GM06990 (cell line): Measurements from ENCODE around the gene MLLT10.
"Not testable (repeated sequence)": the region's sequence is repeated elsewhere in the genome, so short reads cannot be mapped to it uniquely, and the experiment has no call there.

ENCODE experiments used
- DNase-seq: peaks from one replicate; pipeline ENCODE4 v3.0.0-alpha.2; 2011; ENCODE audit not compliant: insufficient read length; ENCODE audit errors: extremely low read depth
- H3K27me3 ChIP-seq: replicated peaks from 2 replicates; pipeline ENCODE4 v1.6.0; 2011; ENCODE audit warnings: low read length; ENCODE audit not compliant: control insufficient read depth, insufficient read depth
- H3K36me3 ChIP-seq: 2 replicates; pipeline ENCODE4 v1.5.1; 2011; ENCODE audit warnings: low read length; ENCODE audit not compliant: control insufficient read depth, insufficient read depth
- H3K4me3 ChIP-seq: replicated peaks from 2 replicates; pipeline ENCODE4 v1.5.1; 2011; ENCODE audit warnings: low read depth, mild to moderate bottlenecking, control low read depth, low read length
- TF ChIP-seq, protein P1 (sequence below): IDR thresholded peaks from 2 replicates; pipeline ENCODE4 v1.5.1; 2011; ENCODE audit warnings: low read length, control low read depth, mild to moderate bottlenecking, inconsistent platforms; ENCODE audit not compliant: insufficient read depth, poor library complexity, severe bottlenecking

MLLT10 gene

DNA sequence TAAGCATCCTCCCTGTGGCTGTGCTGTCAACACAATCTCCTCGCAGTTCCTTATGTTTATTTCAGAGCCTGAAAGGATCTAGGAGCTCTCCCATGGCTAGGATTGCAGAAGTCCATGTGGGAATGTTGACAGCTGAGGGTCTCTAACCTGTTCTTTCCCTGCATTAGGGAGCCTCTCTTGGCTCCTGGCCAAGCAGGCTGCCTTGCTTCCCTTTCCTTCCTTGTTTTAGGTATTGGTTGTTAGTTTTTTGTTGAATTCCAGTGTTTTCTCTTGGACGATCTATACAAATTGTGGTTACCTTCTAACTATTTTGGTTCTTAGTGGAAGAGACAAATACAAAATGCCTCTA is 171.8 kb downstream of the MLLT10 start:
- TF ChIP-seq, protein P1, sequence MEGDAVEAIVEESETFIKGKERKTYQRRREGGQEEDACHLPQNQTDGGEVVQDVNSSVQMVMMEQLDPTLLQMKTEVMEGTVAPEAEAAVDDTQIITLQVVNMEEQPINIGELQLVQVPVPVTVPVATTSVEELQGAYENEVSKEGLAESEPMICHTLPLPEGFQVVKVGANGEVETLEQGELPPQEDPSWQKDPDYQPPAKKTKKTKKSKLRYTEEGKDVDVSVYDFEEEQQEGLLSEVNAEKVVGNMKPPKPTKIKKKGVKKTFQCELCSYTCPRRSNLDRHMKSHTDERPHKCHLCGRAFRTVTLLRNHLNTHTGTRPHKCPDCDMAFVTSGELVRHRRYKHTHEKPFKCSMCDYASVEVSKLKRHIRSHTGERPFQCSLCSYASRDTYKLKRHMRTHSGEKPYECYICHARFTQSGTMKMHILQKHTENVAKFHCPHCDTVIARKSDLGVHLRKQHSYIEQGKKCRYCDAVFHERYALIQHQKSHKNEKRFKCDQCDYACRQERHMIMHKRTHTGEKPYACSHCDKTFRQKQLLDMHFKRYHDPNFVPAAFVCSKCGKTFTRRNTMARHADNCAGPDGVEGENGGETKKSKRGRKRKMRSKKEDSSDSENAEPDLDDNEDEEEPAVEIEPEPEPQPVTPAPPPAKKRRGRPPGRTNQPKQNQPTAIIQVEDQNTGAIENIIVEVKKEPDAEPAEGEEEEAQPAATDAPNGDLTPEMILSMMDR = no peak
- Histone ChIP-seq H3K36me3 (no peaks in the 10 kb centered on the region; the same call in 1 of the 2 replicates), H3K4me3 (no peak overlapping the region), H3K27me3 (no peaks in the 10 kb centered on the region)
- DNase-seq = no peak

DNA sequence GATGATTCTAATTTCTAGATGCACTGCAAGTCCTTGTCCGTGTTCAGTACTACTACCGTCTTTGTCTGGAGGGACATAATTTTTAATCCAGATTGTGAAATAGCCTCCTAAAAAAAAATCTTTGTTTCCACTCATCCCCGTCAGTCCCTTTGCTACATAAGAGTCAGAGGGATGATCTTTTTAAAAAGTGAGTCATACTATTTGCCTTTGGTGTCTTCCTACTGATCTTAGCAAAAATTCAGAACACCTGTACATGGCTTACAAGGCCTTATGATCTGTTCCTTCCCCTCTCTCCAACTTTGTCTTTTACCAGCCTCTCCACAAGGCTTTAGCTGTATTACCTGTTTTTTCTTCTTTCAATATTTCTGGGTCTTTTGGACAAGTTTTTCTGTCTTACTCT is 173.5 kb downstream of the MLLT10 start:
- no peaks in the 10 kb centered on the region; the same call in 1 of the 2 replicates for H3K36me3 ChIP-seq

DNA sequence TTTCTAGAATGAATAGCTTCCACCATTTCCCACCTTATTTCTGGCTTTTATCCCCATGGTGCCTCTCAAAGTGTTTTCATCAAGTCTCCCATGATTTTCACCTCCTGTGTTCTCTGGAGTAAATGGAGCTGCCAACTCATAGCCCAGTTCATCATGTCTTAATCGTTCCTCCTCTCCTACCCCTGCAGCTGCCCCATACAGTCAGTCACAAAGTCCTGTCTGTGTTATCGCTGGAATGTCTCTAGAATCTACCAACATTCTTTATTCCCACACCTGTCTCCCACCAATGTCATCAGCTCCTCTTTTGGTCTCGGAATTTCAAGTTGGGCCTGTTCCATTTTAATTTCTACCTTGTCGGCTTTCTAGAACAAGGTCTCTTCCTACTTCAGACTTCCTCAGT is 178.9 kb downstream of the MLLT10 start:
- TF ChIP-seq, protein P1 = no peak
- H3K4me3 ChIP-seq = no peak overlapping the region
- DNase-seq = no peak
- H3K27me3 ChIP-seq = no peaks in the 10 kb centered on the region
- 0 out of 2 replicates have a peak, but pooled peaks cover 1% of the 10 kb centered on the region for H3K36me3 ChIP-seq

More for the DNA sequence above, 173.5 kb downstream of the MLLT10 start:
- Histone ChIP-seq H3K27me3 (no peaks in the 10 kb centered on the region), H3K4me3 (no peak overlapping the region)
- TF ChIP-seq, protein P1 = no peak
- DNase-seq = no peak

DNA sequence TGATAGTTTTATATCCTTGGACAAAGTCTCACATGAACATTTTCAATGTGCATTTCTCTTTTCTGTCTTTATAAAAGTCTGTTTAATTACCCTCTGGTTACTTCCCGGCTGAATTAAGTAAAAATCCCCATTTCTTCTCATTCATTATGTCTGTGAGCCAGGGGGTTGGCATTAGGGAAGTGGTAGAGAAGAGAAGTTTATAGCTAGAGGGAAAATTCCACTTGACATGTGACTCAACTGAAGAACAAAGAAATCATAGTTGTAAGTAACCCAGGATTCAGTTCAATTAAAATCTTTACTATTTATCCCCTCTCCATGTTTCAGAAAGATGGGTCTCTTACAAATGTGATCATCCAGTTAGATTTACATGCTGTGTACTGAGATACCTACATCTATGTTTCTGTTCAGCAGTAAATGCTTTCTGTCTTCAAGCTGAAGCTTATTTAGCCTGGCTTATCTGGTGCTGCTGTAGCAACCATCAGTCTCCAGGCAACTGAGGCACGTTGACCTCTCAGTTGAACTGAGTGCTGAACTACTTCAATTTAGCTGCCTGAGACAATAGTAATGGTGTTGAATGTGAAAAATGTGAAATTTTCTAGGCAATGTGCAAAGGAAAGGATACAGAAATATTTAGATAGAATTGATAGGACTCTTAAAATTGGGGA is 181.6 kb downstream of the MLLT10 start:
- Histone ChIP-seq H3K36me3 (0 out of 2 replicates have a peak, but pooled peaks cover 1% of the 10 kb centered on the region), H3K4me3 (no peak overlapping the region), H3K27me3 (no peaks in the 10 kb centered on the region)
- DNase-seq = no peak
- TF ChIP-seq, protein P1 = no peak

DNA sequence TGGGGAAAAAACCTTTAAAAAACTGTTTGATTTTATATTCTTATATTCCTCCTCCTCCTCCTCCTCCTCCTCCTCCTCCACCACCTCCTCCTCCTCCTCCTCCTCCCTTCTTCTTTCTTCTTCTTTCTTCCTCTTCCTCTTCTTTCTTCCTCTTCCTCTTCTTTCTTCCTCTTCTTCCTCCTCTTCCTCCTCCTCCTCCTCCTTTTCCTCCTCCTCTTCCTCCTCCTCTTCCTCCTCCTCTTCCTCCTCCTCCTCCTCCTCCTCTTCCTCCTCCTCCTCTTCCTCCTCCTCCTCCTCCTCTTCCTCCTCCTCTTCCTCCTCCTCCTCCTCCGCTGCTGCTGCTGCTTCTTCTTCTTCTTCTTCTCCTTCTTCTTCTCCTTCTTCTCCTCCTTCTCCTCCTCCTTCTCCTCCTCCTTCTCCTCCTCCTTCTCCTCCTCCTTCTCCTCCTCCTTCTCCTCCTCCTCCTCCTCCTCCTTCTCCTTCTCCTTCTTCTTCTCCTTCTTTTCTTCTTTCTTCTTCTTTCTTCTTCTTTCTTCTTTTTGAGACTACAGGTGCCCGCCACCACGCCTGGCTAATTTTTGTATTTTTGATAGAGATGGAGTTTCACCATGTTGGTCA is 183.5 kb downstream of the MLLT10 start:
- DNase-seq, H3K27me3 ChIP-seq, H3K36me3 ChIP-seq, H3K4me3 ChIP-seq: not testable (repeated sequence)

DNA sequence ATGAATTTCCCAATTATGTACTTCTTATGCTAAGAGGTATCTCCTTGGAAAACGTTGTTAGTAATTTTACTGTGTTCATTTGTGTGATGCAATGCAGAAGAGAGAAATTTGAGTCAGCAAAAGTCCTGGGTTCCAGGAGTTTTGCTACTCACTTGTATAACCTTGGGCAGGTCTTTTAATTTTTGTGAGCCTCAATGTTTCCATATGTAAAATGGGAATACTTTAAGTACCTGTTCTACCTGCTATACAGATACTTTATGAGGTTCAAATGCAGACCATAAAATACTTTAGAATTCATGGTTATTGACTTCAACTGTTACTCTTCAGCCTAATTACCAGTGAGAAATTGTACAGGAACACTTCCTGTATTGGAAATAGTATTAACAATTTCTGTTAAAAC is 185.5 kb downstream of the MLLT10 start:
- Histone ChIP-seq H3K27me3 (no peaks in the 10 kb centered on the region), H3K4me3 (no peak overlapping the region), H3K36me3 (peaks cover 1% of the 10 kb centered on the region)
- TF ChIP-seq, protein P1 = no peak
- DNase-seq = no peak
